Measurements from ENCODE around the gene WASF3. TPM values are rescaled to one million over a fixed set of nuclear protein-coding genes. Genes with fewer than 3 reads are reported as not detected.

The WASF3 gene
- total and polyA plus RNA-seq, 10 of the 15 experiments (the other 5 are each of a cell fraction or from before 2014, with no cell fraction given), result under 0.01 to 0.10 (median 0.01) TPM; not detected in 7

- WGBS (ENCODE audit: insufficient coverage, insufficient replicate concordance, low lambda C conversion rate, missing lambda C conversion rate), result 1% methylated on average over 5 of the region's 5 CpGs
- POLR2A ChIA-PET, result no interaction called here
- RAD21 ChIA-PET (ENCODE audit: unreplicated experiment), result interaction anchor here (1.0 kb wide), 1 partner anchor 534 kb away, joined by 3 read pairs; no protein-coding TSS in a partner anchor
- Histone ChIP-seq H3K9me3 (replicated peaks; ENCODE audit: control insufficient read depth, insufficient read depth, low read length) (no peaks in the 10 kb centered on the region), H3K4me2 (ENCODE audit: control insufficient read depth, insufficient read depth) (no peak overlapping the region), H3K4me3 (no peak overlapping the region), H3K27ac (ENCODE audit: control insufficient read depth, insufficient read depth) (no peak overlapping the region), H3K27me3 (replicated peaks in 1 of 2; ENCODE audit: control insufficient read depth in 2 of 2, insufficient read depth in 2 of 2, low read length in 1 of 2) (no peaks in the 10 kb centered on the region), H2AFZ (ENCODE audit: control insufficient read depth, low read depth, low read length) (no peak overlapping the region), H4K20me1 (ENCODE audit: control insufficient read depth, insufficient read depth) (no peaks in the 10 kb centered on the region), H3K4me1 (ENCODE audit: control insufficient read depth, insufficient read depth, low read length) (peaks cover 7% of the 10 kb centered on the region), H3K36me3 (ENCODE audit: control insufficient read depth in 2 of 2, insufficient read depth in 2 of 2, low read length in 1 of 2) (no peaks in the 10 kb centered on the region), H3K9ac (ENCODE audit: control insufficient read depth, insufficient read depth, low read length) (no peak overlapping the region), H3K79me2 (ENCODE audit: control insufficient read depth, insufficient read depth, low read length) (no peaks in the 10 kb centered on the region)
- no peak for ATAC-seq
- intact Hi-C loops (cut with micrococcal nuclease; ENCODE audit: unreplicated experiment), result no loop called here
- CTCF ChIA-PET, result no interaction called here
- no TSS peak for BruUV-seq (replicated peaks)
- no peak for FAIRE-seq
- TF ChIP-seq YBX1 (IDR thresholded peaks at IDR 0.05) (no peak), ZNF622 (IDR thresholded peaks at IDR 0.05) (no peak), ETV6 (conservative IDR thresholded peaks at IDR 0.05 in 1 of 2, IDR thresholded peaks at IDR 0.05 in 1 of 2; ENCODE audit: borderline replicate concordance in 1 of 2, low read depth in 1 of 2) (no peak), TCF3 (IDR thresholded peaks at IDR 0.05; ENCODE audit: borderline replicate concordance, insufficient read depth, low read depth, low read length) (no peak), EGR1 (IDR thresholded peaks at IDR 0.05; ENCODE audit: borderline replicate concordance in 1 of 2, low read depth in 2 of 2, low read length in 2 of 2) (no peak), RCOR1 (conservative IDR thresholded peaks at IDR 0.05; ENCODE audit: low read depth, low read length) (no peak), YY1 (IDR thresholded peaks at IDR 0.05; ENCODE audit: low read depth, low read length) (no peak), CBFB (IDR thresholded peaks at IDR 0.05; ENCODE audit: low read depth) (no peak), ZBTB33 (IDR thresholded peaks at IDR 0.05) (no peak), ATF7 (IDR thresholded peaks at IDR 0.05; ENCODE audit: low read depth) (no peak), EZH2 (IDR thresholded peaks at IDR 0.05; ENCODE audit: borderline replicate concordance, control insufficient read depth, low read depth, low read length) (no peak), FOXM1 (IDR thresholded peaks at IDR 0.05; ENCODE audit: low read depth, low read length) (no peak), SMARCA5 (IDR thresholded peaks at IDR 0.05) (no peak), NFYB (IDR thresholded peaks at IDR 0.05; ENCODE audit: insufficient read depth, low read depth, low read length) (no peak), ESRRA (IDR thresholded peaks at IDR 0.05; ENCODE audit: low read length) (no peak), ZNF24 (IDR thresholded peaks at IDR 0.05) (no peak), MYB (IDR thresholded peaks at IDR 0.05; ENCODE audit: borderline replicate concordance, low read depth, low read length) (no peak), BCL11A (IDR thresholded peaks at IDR 0.05; ENCODE audit: low read depth, low read length) (no peak)
- TF ChIP-seq, protein P1, sequence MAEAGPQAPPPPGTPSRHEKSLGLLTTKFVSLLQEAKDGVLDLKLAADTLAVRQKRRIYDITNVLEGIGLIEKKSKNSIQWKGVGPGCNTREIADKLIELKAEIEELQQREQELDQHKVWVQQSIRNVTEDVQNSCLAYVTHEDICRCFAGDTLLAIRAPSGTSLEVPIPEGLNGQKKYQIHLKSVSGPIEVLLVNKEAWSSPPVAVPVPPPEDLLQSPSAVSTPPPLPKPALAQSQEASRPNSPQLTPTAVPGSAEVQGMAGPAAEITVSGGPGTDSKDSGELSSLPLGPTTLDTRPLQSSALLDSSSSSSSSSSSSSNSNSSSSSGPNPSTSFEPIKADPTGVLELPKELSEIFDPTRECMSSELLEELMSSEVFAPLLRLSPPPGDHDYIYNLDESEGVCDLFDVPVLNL (IDR thresholded peaks at IDR 0.05; ENCODE audit: low read depth, low read length), result no peak
- TF ChIP-seq, protein P2, sequence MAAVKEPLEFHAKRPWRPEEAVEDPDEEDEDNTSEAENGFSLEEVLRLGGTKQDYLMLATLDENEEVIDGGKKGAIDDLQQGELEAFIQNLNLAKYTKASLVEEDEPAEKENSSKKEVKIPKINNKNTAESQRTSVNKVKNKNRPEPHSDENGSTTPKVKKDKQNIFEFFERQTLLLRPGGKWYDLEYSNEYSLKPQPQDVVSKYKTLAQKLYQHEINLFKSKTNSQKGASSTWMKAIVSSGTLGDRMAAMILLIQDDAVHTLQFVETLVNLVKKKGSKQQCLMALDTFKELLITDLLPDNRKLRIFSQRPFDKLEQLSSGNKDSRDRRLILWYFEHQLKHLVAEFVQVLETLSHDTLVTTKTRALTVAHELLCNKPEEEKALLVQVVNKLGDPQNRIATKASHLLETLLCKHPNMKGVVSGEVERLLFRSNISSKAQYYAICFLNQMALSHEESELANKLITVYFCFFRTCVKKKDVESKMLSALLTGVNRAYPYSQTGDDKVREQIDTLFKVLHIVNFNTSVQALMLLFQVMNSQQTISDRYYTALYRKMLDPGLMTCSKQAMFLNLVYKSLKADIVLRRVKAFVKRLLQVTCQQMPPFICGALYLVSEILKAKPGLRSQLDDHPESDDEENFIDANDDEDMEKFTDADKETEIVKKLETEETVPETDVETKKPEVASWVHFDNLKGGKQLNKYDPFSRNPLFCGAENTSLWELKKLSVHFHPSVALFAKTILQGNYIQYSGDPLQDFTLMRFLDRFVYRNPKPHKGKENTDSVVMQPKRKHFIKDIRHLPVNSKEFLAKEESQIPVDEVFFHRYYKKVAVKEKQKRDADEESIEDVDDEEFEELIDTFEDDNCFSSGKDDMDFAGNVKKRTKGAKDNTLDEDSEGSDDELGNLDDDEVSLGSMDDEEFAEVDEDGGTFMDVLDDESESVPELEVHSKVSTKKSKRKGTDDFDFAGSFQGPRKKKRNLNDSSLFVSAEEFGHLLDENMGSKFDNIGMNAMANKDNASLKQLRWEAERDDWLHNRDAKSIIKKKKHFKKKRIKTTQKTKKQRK (IDR thresholded peaks at IDR 0.05; ENCODE audit: low read depth, low read length), result no peak
- SMC1A ChIA-PET (ENCODE audit: uncharacterized antibody, unreplicated experiment), result no interaction called here
- DNase-seq (ENCODE audit: low read depth, low spot score), result no peak
- in situ Hi-C loops (cut with MboI), result no loop called here
Observed at GRCh38 chr13:26718872-26719271, 161.4 kb downstream of the WASF3 start.
